Osteoblast (primary cell): ENCODE data around the gene ZNF546. TPM values are rescaled to one million over a fixed set of nuclear protein-coding genes. Genes with fewer than 3 reads are reported as not detected.

Experiments
- DNase-seq: peaks from one replicate; pipeline ENCODE4 v3.0.0; 2011; ENCODE audit warnings: low spot score, mixed read lengths; ENCODE audit not compliant: insufficient read length; ENCODE audit errors: missing footprints
- H2AFZ ChIP-seq: 2 replicates; pipeline ENCODE4 v1.6.0; 2011; ENCODE audit warnings: mild to moderate bottlenecking, low read length
- H3K27ac ChIP-seq: 2 replicates; pipeline ENCODE4 v1.5.1; 2011; ENCODE audit warnings: mild to moderate bottlenecking, low read depth, low read length, moderate library complexity
- H3K27me3 ChIP-seq: 2 replicates; pipeline ENCODE4 v1.6.0; 2012; ENCODE audit warnings: mild to moderate bottlenecking, control low read depth, inconsistent platforms, low read length, moderate library complexity; ENCODE audit not compliant: insufficient read depth
- H3K36me3 ChIP-seq: 2 replicates; pipeline ENCODE4 v1.5.1; 2011; ENCODE audit warnings: mild to moderate bottlenecking, low read length, control low read depth, moderate library complexity; ENCODE audit not compliant: insufficient read depth
- H3K4me1 ChIP-seq: 2 replicates; pipeline ENCODE4 v1.5.1; 2011; ENCODE audit warnings: mild to moderate bottlenecking, low read length, control low read depth, moderate library complexity; ENCODE audit not compliant: insufficient read depth
- H3K4me2 ChIP-seq: 2 replicates; pipeline ENCODE4 v1.6.0; 2011; ENCODE audit warnings: mild to moderate bottlenecking, low read length; ENCODE audit not compliant: insufficient read depth
- H3K4me3 ChIP-seq: fragments of 200-600 bp; sonication (generic); 3 replicates; pipeline ENCODE4 v1.5.1; 2012; ENCODE audit warnings: mild to moderate bottlenecking, low read length, inconsistent platforms; ENCODE audit not compliant: insufficient read depth
- H3K79me2 ChIP-seq: 2 replicates; pipeline ENCODE4 v1.6.0; 2012; ENCODE audit warnings: mild to moderate bottlenecking, low read length, control low read depth, inconsistent platforms; ENCODE audit not compliant: insufficient read depth
- H3K9me3 ChIP-seq: 2 replicates; pipeline ENCODE4 v1.5.1; 2011; ENCODE audit warnings: low read depth, low read length, control low read depth
- H4K20me1 ChIP-seq: 2 replicates; pipeline ENCODE4 v1.6.0; 2012; ENCODE audit warnings: mild to moderate bottlenecking, low read length, control low read depth; ENCODE audit not compliant: insufficient read depth
- CTCF ChIP-seq: IDR thresholded peaks from 2 replicates; pipeline ENCODE4 v1.5.1; 2011; ENCODE audit warnings: mild to moderate bottlenecking, low read depth, low read length, moderate library complexity; ENCODE audit errors: extremely low read depth
- total RNA-seq: library from RNA; depleted of rRNA; stranded (reverse); fragments of >200 nt; gene quantifications from 2 replicates; pipeline ENCODE4 v1.2.3, GENCODE V29; 2012

ZNF546 gene
- total RNA-seq, 1 donor: 8.7 TPM

- Histone ChIP-seq H3K4me3 (peak overlapping the region; percentile 96), H3K4me1 (peaks cover 12% of the 10 kb centered on the region), H3K79me2 (peaks cover 53% of the 10 kb centered on the region), H3K27ac (no peak overlapping the region), H2AFZ (no peak overlapping the region), H3K36me3 (no peaks in the 10 kb centered on the region), H3K9me3 (no peaks in the 10 kb centered on the region), H3K4me2 (peak overlapping the region; percentile 98), H4K20me1 (no peaks in the 10 kb centered on the region), H3K27me3 (no peaks in the 10 kb centered on the region)
- no peak for TF ChIP-seq CTCF
- DNase-seq: no peak
These were observed 57.8 kb downstream of the ZNF546 start for GRCh38 chr19:40054632-40055031.

GRCh38 chr19:40055049-40055448 is 58.2 kb downstream of the ZNF546 start:
- H3K79me2 ChIP-seq: peaks cover 53% of the 10 kb centered on the region
- H3K4me2 ChIP-seq: peak overlapping the region; percentile 98
- no peaks in the 10 kb centered on the region for H3K27me3 ChIP-seq
- peaks cover 3% of the 10 kb centered on the region for H3K9me3 ChIP-seq
- no peak for DNase-seq
- peaks cover 12% of the 10 kb centered on the region for H3K4me1 ChIP-seq
- H2AFZ ChIP-seq: peak overlapping the region; percentile 99
- no peaks in the 10 kb centered on the region for H3K36me3 ChIP-seq
- H4K20me1 ChIP-seq: no peaks in the 10 kb centered on the region
- no peak for TF ChIP-seq CTCF
- peak overlapping the region; percentile 96 for H3K4me3 ChIP-seq
- no peak overlapping the region for H3K27ac ChIP-seq

GRCh38 chr19:40055832-40056504 is 59.1 kb downstream of the ZNF546 start, which contains the start of gene ZNF780B:
Gene ZNF780B, minus strand, starts transcription at chr19:40056231. Its CDS starts 5,899 bp downstream, at chr19:40050332.
- Histone ChIP-seq H3K4me3 (peak within 1 kb of the TSS; percentile 96), H3K79me2 (peaks cover 46% of the 10 kb centered on the region), H3K27ac (peak within 1 kb of the TSS; percentile 59), H3K4me2 (peak within 1 kb of the TSS; percentile 98), H3K9me3 (peaks cover 3% of the 10 kb centered on the region), H3K36me3 (no peaks in the 10 kb centered on the region), H2AFZ (peak within 1 kb of the TSS; percentile 99), H4K20me1 (no peaks in the 10 kb centered on the region), H3K27me3 (no peaks in the 10 kb centered on the region), H3K4me1 (peaks cover 12% of the 10 kb centered on the region)
- no peak for TF ChIP-seq CTCF
- DNase-seq: peak; percentile 87

- Histone ChIP-seq H3K36me3 (no peaks in the 10 kb centered on the region), H3K27me3 (no peaks in the 10 kb centered on the region), H2AFZ (peak overlapping the region; percentile 99)
These were observed 59.6 kb downstream of the ZNF546 start for GRCh38 chr19:40056505-40056904.

More at GRCh38 chr19:40056505-40056904, 59.6 kb downstream of the ZNF546 start:
- TF ChIP-seq CTCF: no peak
- Histone ChIP-seq H4K20me1 (no peaks in the 10 kb centered on the region), H3K4me2 (peak overlapping the region; percentile 98), H3K4me1 (peaks cover 12% of the 10 kb centered on the region), H3K79me2 (peaks cover 45% of the 10 kb centered on the region), H3K4me3 (peak overlapping the region; percentile 96), H3K27ac (peak overlapping the region; percentile 59), H3K9me3 (peaks cover 3% of the 10 kb centered on the region)
- no peak for DNase-seq
